Transverse colon (tissue), 3 donors: Measurements from ENCODE around the gene SIKE1.

Experiments
- EP300 ChIP-seq: sonication (generic); formaldehyde crosslinking; IDR thresholded peaks from one replicate; pipeline ENCODE4 v1.6.1; 2017; ENCODE audit warnings: antibody characterized with exemption, low read depth
- TF ChIP-seq, protein P1 (sequence below), 5 experiments: fragments of 200-600 bp in 3 of 5; fragments of 450-650 bp in 2 of 5; sonication (generic) in 3 of 5; IDR thresholded peaks; 1 replicate in 2 of 5; 2 replicates in 3 of 5; pipeline ENCODE4 v1.5.1; 2016 to 2017; ENCODE audit warnings: antibody characterized with exemption in 5 of 5, inconsistent platforms in 3 of 5, mild to moderate bottlenecking in 2 of 5, moderate library complexity in 1 of 5

DNA sequence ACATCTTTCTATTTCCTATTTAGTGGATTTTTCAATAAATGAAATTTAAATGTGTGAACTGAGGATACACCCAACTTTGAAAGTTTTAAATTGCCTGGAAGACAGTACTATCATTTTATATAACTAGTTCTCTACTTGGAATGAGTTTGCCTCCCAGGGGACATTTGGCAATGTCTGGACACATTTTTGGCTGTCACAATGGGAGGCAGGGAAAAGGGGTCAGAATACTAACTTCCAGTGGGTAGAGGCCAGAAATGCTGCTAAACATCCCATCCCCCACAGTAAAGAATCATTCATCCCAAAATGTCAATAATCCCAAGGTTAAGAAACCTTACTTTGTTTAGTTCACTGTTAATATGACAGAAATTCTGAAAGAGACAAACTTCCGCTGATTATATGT is 50.7 kb downstream of the SIKE1 start:
- TF ChIP-seq, protein P1, sequence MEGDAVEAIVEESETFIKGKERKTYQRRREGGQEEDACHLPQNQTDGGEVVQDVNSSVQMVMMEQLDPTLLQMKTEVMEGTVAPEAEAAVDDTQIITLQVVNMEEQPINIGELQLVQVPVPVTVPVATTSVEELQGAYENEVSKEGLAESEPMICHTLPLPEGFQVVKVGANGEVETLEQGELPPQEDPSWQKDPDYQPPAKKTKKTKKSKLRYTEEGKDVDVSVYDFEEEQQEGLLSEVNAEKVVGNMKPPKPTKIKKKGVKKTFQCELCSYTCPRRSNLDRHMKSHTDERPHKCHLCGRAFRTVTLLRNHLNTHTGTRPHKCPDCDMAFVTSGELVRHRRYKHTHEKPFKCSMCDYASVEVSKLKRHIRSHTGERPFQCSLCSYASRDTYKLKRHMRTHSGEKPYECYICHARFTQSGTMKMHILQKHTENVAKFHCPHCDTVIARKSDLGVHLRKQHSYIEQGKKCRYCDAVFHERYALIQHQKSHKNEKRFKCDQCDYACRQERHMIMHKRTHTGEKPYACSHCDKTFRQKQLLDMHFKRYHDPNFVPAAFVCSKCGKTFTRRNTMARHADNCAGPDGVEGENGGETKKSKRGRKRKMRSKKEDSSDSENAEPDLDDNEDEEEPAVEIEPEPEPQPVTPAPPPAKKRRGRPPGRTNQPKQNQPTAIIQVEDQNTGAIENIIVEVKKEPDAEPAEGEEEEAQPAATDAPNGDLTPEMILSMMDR (IDR thresholded peaks at IDR 0.05): no peak
- TF ChIP-seq EP300: no peak
